Loucy (cell line): ENCODE results near the gene SZT2.

ENCODE experiments used
- H2AFZ ChIP-seq: fragments of 200-600 bp; sonication (generic); 2 replicates; pipeline ENCODE4 v1.6.0; 2016; ENCODE audit warnings: antibody characterized with exemption, mild to moderate bottlenecking, low read length, moderate library complexity
- H3F3A ChIP-seq: fragments of 200-600 bp; 2 replicates; pipeline ENCODE4 v1.6.0; 2016; ENCODE audit warnings: antibody characterized with exemption, low read depth, mild to moderate bottlenecking
- H3K27me3 ChIP-seq: fragments of 200-600 bp; sonication (generic); 2 replicates; pipeline ENCODE4 v1.6.1; 2014; ENCODE audit warnings: low read length, mild to moderate bottlenecking; ENCODE audit not compliant: insufficient read depth, poor library complexity, severe bottlenecking
- H3K36me3 ChIP-seq: fragments of 200-600 bp; sonication (generic); 2 replicates; pipeline ENCODE4 v1.6.1; 2016; ENCODE audit warnings: low read length; ENCODE audit not compliant: insufficient read depth
- H3K4me1 ChIP-seq: fragments of 200-600 bp; sonication (generic); 2 replicates; pipeline ENCODE4 v1.5.1; 2014; ENCODE audit warnings: low read length, mild to moderate bottlenecking; ENCODE audit not compliant: insufficient read depth, poor library complexity, severe bottlenecking
- H3K4me2 ChIP-seq: fragments of 200-600 bp; sonication (generic); 2 replicates; pipeline ENCODE4 v1.6.0; 2014; ENCODE audit warnings: antibody characterized with exemption, low read length, low read depth, mild to moderate bottlenecking; ENCODE audit not compliant: poor library complexity, severe bottlenecking
- H3K4me3 ChIP-seq: fragments of 200-600 bp; sonication (generic); 2 replicates; pipeline ENCODE4 v1.5.1; 2014; ENCODE audit warnings: low read length, mild to moderate bottlenecking, mixed read lengths; ENCODE audit not compliant: poor library complexity, severe bottlenecking
- H3K79me2 ChIP-seq: fragments of 200-600 bp; sonication (generic); 2 replicates; pipeline ENCODE4 v1.6.1; 2014; ENCODE audit warnings: low read length; ENCODE audit not compliant: insufficient read depth
- H3K9ac ChIP-seq: fragments of 200-600 bp; sonication (generic); 2 replicates; pipeline ENCODE4 v1.6.0; 2014; ENCODE audit warnings: mild to moderate bottlenecking, low read depth, low read length, moderate library complexity; ENCODE audit not compliant: poor library complexity, severe bottlenecking
- H3K9me2 ChIP-seq: fragments of 200-600 bp; sonication (generic); replicated peaks from 2 replicates; pipeline ENCODE4 v1.6.1; 2016; ENCODE audit warnings: low read depth, low read length, mixed read lengths
- H3K9me3 ChIP-seq: fragments of 200-600 bp; sonication (generic); 2 replicates; pipeline ENCODE4 v1.6.1; 2014; ENCODE audit warnings: mild to moderate bottlenecking, antibody characterized with exemption, low read length, low read depth; ENCODE audit not compliant: insufficient read depth
- H4K20me1 ChIP-seq: fragments of 200-600 bp; sonication (generic); 2 replicates; pipeline ENCODE4 v1.6.0; 2014; ENCODE audit warnings: antibody characterized with exemption, low read length, mild to moderate bottlenecking; ENCODE audit not compliant: insufficient read depth, poor library complexity, severe bottlenecking
- CTCF ChIP-seq: fragments of 200-600 bp; sonication (generic); conservative IDR thresholded peaks from 2 replicates; pipeline ENCODE4 v1.5.1; 2014; ENCODE audit warnings: mild to moderate bottlenecking, antibody characterized with exemption, low read length
- EZH2phosphoT487 ChIP-seq: fragments of 200-600 bp; IDR thresholded peaks from 2 replicates; pipeline ENCODE4 v1.6.1; 2018; ENCODE audit warnings: antibody characterized with exemption, mild to moderate bottlenecking, moderate library complexity, borderline replicate concordance

The SZT2 gene

DNA sequence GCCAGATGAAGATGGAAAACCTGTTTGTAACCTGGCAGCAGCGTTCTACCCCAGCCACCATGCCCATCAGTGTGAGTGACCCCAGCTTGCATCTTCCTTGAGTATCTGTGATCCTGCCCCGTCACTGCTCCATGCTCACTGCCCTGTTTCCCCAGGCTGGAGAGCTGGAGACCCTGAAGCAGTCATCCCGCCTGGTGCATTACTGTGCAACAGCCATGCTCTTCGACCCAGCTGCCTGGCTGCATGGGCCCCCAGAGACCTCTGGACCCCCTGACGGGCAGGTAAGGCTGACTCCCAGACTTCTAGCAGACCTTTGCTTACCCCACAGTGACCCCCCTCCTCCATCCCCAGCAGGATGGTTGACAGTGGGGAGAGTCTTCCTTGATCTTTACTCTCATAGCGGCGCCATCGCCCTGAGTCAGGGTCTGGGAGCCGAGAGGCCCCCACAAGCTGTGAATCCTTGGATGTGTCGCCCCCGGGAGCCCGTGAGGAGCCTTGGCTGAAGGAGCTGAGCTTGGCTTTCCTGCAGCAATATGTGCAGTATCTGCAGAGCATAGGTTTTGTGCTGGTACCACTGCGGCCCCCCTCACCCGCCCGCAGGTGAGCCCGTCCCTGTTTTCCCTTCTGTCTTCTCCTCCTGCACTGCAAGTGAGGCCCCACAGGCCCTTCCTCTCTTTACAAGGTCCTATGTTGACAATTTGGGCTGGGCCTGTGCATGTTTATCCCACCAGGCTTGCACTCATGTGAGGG lies 53.7 kb downstream of the SZT2 start:
- Histone ChIP-seq H3K9ac (no peak overlapping the region), H2AFZ (no peak overlapping the region), H3K36me3 (peaks cover 12% of the 10 kb centered on the region; the same call in 1 of the 2 replicates), H3K27me3 (no peaks in the 10 kb centered on the region), H3K4me3 (no peak overlapping the region), H4K20me1 (no peaks in the 10 kb centered on the region), H3K4me2 (no peak overlapping the region), H3K9me3 (no peaks in the 10 kb centered on the region), H3F3A (no peaks in the 10 kb centered on the region), H3K9me2 (no peaks in the 10 kb centered on the region), H3K79me2 (no peaks in the 10 kb centered on the region), H3K4me1 (no peaks in the 10 kb centered on the region)
- TF ChIP-seq EZH2phosphoT487: no peak
- no peak for TF ChIP-seq CTCF

DNA sequence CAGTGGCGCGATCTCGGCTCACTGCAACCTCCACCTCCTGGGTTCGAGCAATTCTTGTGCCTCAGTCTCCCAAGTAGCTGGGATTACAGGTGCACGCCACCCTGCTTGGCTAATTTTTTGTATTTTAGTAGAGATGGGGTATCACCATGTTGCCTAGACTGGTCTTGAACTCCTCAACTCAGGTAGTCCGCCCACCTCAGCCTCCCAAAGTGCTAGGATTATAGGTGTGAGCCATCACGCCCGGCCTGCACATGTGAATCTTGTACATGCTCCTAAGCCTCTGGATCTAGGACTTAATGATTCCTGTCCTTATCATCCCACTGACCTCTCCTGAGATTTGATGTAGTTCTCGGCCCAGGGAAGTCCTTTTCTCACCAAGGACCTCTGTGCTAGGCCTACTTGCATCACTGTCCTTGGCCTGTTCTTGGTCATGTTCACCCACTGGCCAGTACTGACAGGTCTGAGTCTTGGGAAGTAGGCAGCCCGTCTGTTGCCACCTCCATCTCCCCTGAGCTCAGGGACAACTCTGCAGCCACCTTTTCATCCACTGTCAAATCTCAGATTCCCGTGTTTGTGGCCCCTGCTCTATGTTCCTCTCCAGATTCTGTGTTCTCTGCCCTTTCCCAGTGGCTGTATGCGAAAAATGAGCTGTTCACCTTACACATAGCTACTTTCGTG lies 54.6 kb downstream of the SZT2 start:
- Histone ChIP-seq H3K4me1 (no peaks in the 10 kb centered on the region), H3K36me3 (peaks cover 20% of the 10 kb centered on the region; the same call in 1 of the 2 replicates), H3K9ac (no peak overlapping the region), H3K79me2 (no peaks in the 10 kb centered on the region), H2AFZ (no peak overlapping the region), H3K9me3 (no peaks in the 10 kb centered on the region), H3K4me3 (no peak overlapping the region), H3F3A (no peaks in the 10 kb centered on the region), H3K27me3 (no peaks in the 10 kb centered on the region), H3K9me2 (no peaks in the 10 kb centered on the region), H3K4me2 (no peak overlapping the region), H4K20me1 (no peaks in the 10 kb centered on the region)
- TF ChIP-seq CTCF: no peak
- TF ChIP-seq EZH2phosphoT487: no peak

GRCh38 chr1:43444836-43445235 lies 55.1 kb downstream of the SZT2 start:
- no peak overlapping the region for H2AFZ ChIP-seq
- no peak overlapping the region for H3K4me3 ChIP-seq
- H3K79me2 ChIP-seq: no peaks in the 10 kb centered on the region
- H4K20me1 ChIP-seq: no peaks in the 10 kb centered on the region
- no peak overlapping the region for H3K9ac ChIP-seq
- no peaks in the 10 kb centered on the region for H3F3A ChIP-seq
- H3K4me2 ChIP-seq: no peak overlapping the region
- H3K4me1 ChIP-seq: no peaks in the 10 kb centered on the region
- peaks cover 24% of the 10 kb centered on the region; the same call in 1 of the 2 replicates for H3K36me3 ChIP-seq
- TF ChIP-seq EZH2phosphoT487: no peak
- no peak for TF ChIP-seq CTCF
- no peaks in the 10 kb centered on the region for H3K9me3 ChIP-seq
- no peaks in the 10 kb centered on the region for H3K27me3 ChIP-seq
- H3K9me2 ChIP-seq: no peaks in the 10 kb centered on the region
